Measurements from ENCODE around the gene LAMA3. TPM values are rescaled to one million over a fixed set of nuclear protein-coding genes. Genes with fewer than 3 reads are reported as not detected.

The LAMA3 gene
- total RNA-seq, 2 experiments from 2014 or later = 0.05 to 0.18 TPM

GRCh38 chr18:23658285-23658684, 31.0 kb upstream of the LAMA3 start:
- H3K27ac Mint-ChIP-seq = no peak overlapping the region
- H3K9me3 Mint-ChIP-seq = no peaks in the 10 kb centered on the region
- no peak overlapping the region for H3K4me3 Mint-ChIP-seq
- DNase-seq = no peak
- peaks cover 53% of the 10 kb centered on the region for H3K27me3 Mint-ChIP-seq
- POLR2A ChIA-PET = no interaction called here
- CTCF ChIA-PET = no interaction called here
- peaks cover 16% of the 10 kb centered on the region for H3K4me1 Mint-ChIP-seq
- peaks cover 5% of the 10 kb centered on the region for H3K36me3 Mint-ChIP-seq (ENCODE audit: low read depth)

- H3K9me3 Mint-ChIP-seq = no peaks in the 10 kb centered on the region
- CTCF ChIA-PET = interaction anchor here (1.2 kb wide), 1 partner anchor 257 kb away, joined by 3 read pairs; no protein-coding TSS in a partner anchor
- no peak overlapping the region for H3K27ac Mint-ChIP-seq
- H3K36me3 Mint-ChIP-seq (ENCODE audit: low read depth) = peaks cover 5% of the 10 kb centered on the region
- peaks cover 26% of the 10 kb centered on the region for H3K4me1 Mint-ChIP-seq
- peak overlapping the region; percentile 63 for H3K4me3 Mint-ChIP-seq
- POLR2A ChIA-PET = interaction anchor here (0.7 to 1.1 kb wide), 2 partner anchors 10 to 209 kb away, joined by 3 read pairs; partner anchors contain the start of gene RIOK3
- DNase-seq = no peak
- peaks cover 72% of the 10 kb centered on the region for H3K27me3 Mint-ChIP-seq
Observed at GRCh38 chr18:23661735-23662308, 27.4 kb upstream of the LAMA3 start.

GRCh38 chr18:23662309-23663263, 26.7 kb upstream of the LAMA3 start, which contains the start of gene ANKRD29:
TSS of gene ANKRD29 (minus strand) at chr18:23662911. CDS start at chr18:23662730, 181 bp downstream.
- Mint-ChIP-seq H3K27me3 (peaks cover 72% of the 10 kb centered on the region), H3K4me3 (peak within 1 kb of the TSS; percentile 77), H3K36me3 (ENCODE audit: low read depth) (peaks cover 5% of the 10 kb centered on the region), H3K27ac (no peak within 1 kb of the TSS), H3K9me3 (no peaks in the 10 kb centered on the region), H3K4me1 (peaks cover 26% of the 10 kb centered on the region)
- DNase-seq = peak; percentile 81
- CTCF ChIA-PET = interaction anchor here (1.2 kb wide), 1 partner anchor 256 kb away, joined by 3 read pairs; no protein-coding TSS in a partner anchor
- POLR2A ChIA-PET = interaction anchor here (1.1 kb wide), 1 partner anchor 209 kb away, joined by 3 read pairs; the partner anchor contains the start of gene RIOK3

GRCh38 chr18:23664674-23665073, 24.6 kb upstream of the LAMA3 start:
- peaks cover 26% of the 10 kb centered on the region for H3K4me1 Mint-ChIP-seq
- POLR2A ChIA-PET = no interaction called here
- CTCF ChIA-PET = interaction anchor here (0.6 to 1.1 kb wide), 2 partner anchors 27 to 38 kb away, joined by 3 to 4 read pairs; no protein-coding TSS in a partner anchor

GRCh38 chr18:23667114-23667513, 22.1 kb upstream of the LAMA3 start:
- H3K27ac Mint-ChIP-seq = no peak overlapping the region
- ChIA-PET CTCF (no interaction called here), POLR2A (no interaction called here)
- H3K36me3 Mint-ChIP-seq (ENCODE audit: low read depth) = peaks cover 2% of the 10 kb centered on the region
- H3K4me1 Mint-ChIP-seq = peaks cover 18% of the 10 kb centered on the region
- peaks cover 48% of the 10 kb centered on the region for H3K27me3 Mint-ChIP-seq
- DNase-seq = no peak
- no peaks in the 10 kb centered on the region for H3K9me3 Mint-ChIP-seq
- H3K4me3 Mint-ChIP-seq = no peak overlapping the region

More at GRCh38 chr18:23664674-23665073, 24.6 kb upstream of the LAMA3 start:
- Mint-ChIP-seq H3K27me3 (peaks cover 67% of the 10 kb centered on the region), H3K27ac (no peak overlapping the region), H3K36me3 (ENCODE audit: low read depth) (peaks cover 5% of the 10 kb centered on the region), H3K4me3 (no peak overlapping the region), H3K9me3 (no peaks in the 10 kb centered on the region)
- no peak for DNase-seq

GRCh38 chr18:23668731-23669130, 20.5 kb upstream of the LAMA3 start:
- Mint-ChIP-seq H3K9me3 (no peaks in the 10 kb centered on the region), H3K27ac (no peak overlapping the region), H3K4me1 (peaks cover 7% of the 10 kb centered on the region), H3K27me3 (peaks cover 42% of the 10 kb centered on the region), H3K4me3 (no peak overlapping the region), H3K36me3 (ENCODE audit: low read depth) (no peaks in the 10 kb centered on the region)
- DNase-seq = no peak
- ChIA-PET CTCF (no interaction called here), POLR2A (no interaction called here)

- no peak overlapping the region for H3K4me3 Mint-ChIP-seq
- H3K36me3 Mint-ChIP-seq (ENCODE audit: low read depth) = no peaks in the 10 kb centered on the region
- CTCF ChIA-PET = no interaction called here
- H3K9me3 Mint-ChIP-seq = no peaks in the 10 kb centered on the region
- no peak for DNase-seq
- H3K27me3 Mint-ChIP-seq = peaks cover 42% of the 10 kb centered on the region
- peaks cover 7% of the 10 kb centered on the region for H3K4me1 Mint-ChIP-seq
- no peak overlapping the region for H3K27ac Mint-ChIP-seq
- POLR2A ChIA-PET = no interaction called here
Observed at GRCh38 chr18:23669202-23669766, 20.0 kb upstream of the LAMA3 start.

GRCh38 chr18:23669804-23670405, 19.3 kb upstream of the LAMA3 start:
- no peak overlapping the region for H3K4me3 Mint-ChIP-seq
- no peak for DNase-seq
- H3K4me1 Mint-ChIP-seq = peaks cover 5% of the 10 kb centered on the region
- POLR2A ChIA-PET = no interaction called here
- H3K27me3 Mint-ChIP-seq = peaks cover 36% of the 10 kb centered on the region
- H3K9me3 Mint-ChIP-seq = no peaks in the 10 kb centered on the region
- CTCF ChIA-PET = no interaction called here
- no peak overlapping the region for H3K27ac Mint-ChIP-seq
- no peaks in the 10 kb centered on the region for H3K36me3 Mint-ChIP-seq (ENCODE audit: low read depth)

GRCh38 chr18:23671564-23671963, 17.7 kb upstream of the LAMA3 start:
- POLR2A ChIA-PET = no interaction called here
- no peaks in the 10 kb centered on the region for H3K4me1 Mint-ChIP-seq
- no peak overlapping the region for H3K4me3 Mint-ChIP-seq
- H3K27ac Mint-ChIP-seq = no peak overlapping the region
- no peak for DNase-seq
- H3K9me3 Mint-ChIP-seq = no peaks in the 10 kb centered on the region
- CTCF ChIA-PET = interaction anchor here (1.0 kb wide), 1 partner anchor 505 kb away, joined by 3 read pairs; no protein-coding TSS in a partner anchor
- no peaks in the 10 kb centered on the region for H3K36me3 Mint-ChIP-seq (ENCODE audit: low read depth)
- peaks cover 28% of the 10 kb centered on the region for H3K27me3 Mint-ChIP-seq

GRCh38 chr18:23673725-23674124, 15.5 kb upstream of the LAMA3 start:
- Mint-ChIP-seq H3K27me3 (peaks cover 20% of the 10 kb centered on the region), H3K4me1 (no peaks in the 10 kb centered on the region), H3K27ac (no peak overlapping the region), H3K4me3 (no peak overlapping the region), H3K36me3 (ENCODE audit: low read depth) (no peaks in the 10 kb centered on the region), H3K9me3 (no peaks in the 10 kb centered on the region)
- CTCF ChIA-PET = no interaction called here
- POLR2A ChIA-PET = no interaction called here
- no peak for DNase-seq

GRCh38 chr18:23675236-23675635, 14.0 kb upstream of the LAMA3 start:
- POLR2A ChIA-PET = no interaction called here
- H3K36me3 Mint-ChIP-seq (ENCODE audit: low read depth) = no peaks in the 10 kb centered on the region

GRCh38 chr18:23675896-23676295, 13.4 kb upstream of the LAMA3 start:
- H3K27ac Mint-ChIP-seq = no peak overlapping the region
- CTCF ChIA-PET = interaction anchor here (0.8 kb wide), 1 partner anchor 54 kb away, joined by 3 read pairs; no protein-coding TSS in a partner anchor
- POLR2A ChIA-PET = no interaction called here
- H3K27me3 Mint-ChIP-seq = peaks cover 25% of the 10 kb centered on the region
- H3K9me3 Mint-ChIP-seq = no peaks in the 10 kb centered on the region
- H3K4me3 Mint-ChIP-seq = no peak overlapping the region
- DNase-seq = no peak
- no peaks in the 10 kb centered on the region for H3K4me1 Mint-ChIP-seq
- H3K36me3 Mint-ChIP-seq (ENCODE audit: low read depth) = no peaks in the 10 kb centered on the region

More at GRCh38 chr18:23675236-23675635, 14.0 kb upstream of the LAMA3 start:
- H3K4me1 Mint-ChIP-seq = no peaks in the 10 kb centered on the region
- no peak overlapping the region for H3K27ac Mint-ChIP-seq
- DNase-seq = no peak
- CTCF ChIA-PET = interaction anchor here (0.6 kb wide), 1 partner anchor 42 kb away, joined by 4 read pairs; no protein-coding TSS in a partner anchor
- H3K4me3 Mint-ChIP-seq = no peak overlapping the region
- no peaks in the 10 kb centered on the region for H3K9me3 Mint-ChIP-seq
- peaks cover 21% of the 10 kb centered on the region for H3K27me3 Mint-ChIP-seq

- no peak for DNase-seq
- H3K36me3 Mint-ChIP-seq (ENCODE audit: low read depth) = no peaks in the 10 kb centered on the region
- ChIA-PET POLR2A (no interaction called here), CTCF (no interaction called here)
- no peaks in the 10 kb centered on the region for H3K9me3 Mint-ChIP-seq
- H3K27ac Mint-ChIP-seq = no peak overlapping the region
- no peaks in the 10 kb centered on the region for H3K4me1 Mint-ChIP-seq
- peaks cover 48% of the 10 kb centered on the region for H3K27me3 Mint-ChIP-seq
- H3K4me3 Mint-ChIP-seq = no peak overlapping the region
Observed at GRCh38 chr18:23682045-23682444, 7.2 kb upstream of the LAMA3 start.

Data from activated CD4-positive, alpha-beta memory T cell treated with anti-CD3 and anti-CD28 coated beads, Interleukin-2, amount 10 ng/mL, durations not matched to agents 7 days and 5 days (primary cell).